ENCODE measurements around the gene FBXW10B.

DNA sequence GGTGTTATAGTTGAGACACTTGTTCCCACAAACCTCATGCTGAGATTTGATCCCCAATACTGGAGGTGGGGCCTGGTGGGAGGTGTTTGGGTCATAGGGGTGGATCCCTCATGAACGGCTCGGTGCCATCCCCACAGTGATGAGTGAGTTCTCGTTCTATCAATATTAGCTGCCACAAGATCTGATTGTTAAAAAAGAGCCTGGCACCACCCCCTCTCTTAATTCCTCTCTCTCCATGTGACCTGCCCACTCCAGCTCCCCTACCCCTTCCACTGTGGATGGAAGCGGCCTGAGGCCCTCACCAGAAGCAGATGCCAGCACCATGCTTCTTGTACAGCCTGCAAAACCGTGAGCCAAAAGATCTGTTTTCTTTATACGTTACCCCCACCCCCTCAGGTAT lies 33.5 kb upstream of the FBXW10B start:
- TF ChIP-seq, protein P1, sequence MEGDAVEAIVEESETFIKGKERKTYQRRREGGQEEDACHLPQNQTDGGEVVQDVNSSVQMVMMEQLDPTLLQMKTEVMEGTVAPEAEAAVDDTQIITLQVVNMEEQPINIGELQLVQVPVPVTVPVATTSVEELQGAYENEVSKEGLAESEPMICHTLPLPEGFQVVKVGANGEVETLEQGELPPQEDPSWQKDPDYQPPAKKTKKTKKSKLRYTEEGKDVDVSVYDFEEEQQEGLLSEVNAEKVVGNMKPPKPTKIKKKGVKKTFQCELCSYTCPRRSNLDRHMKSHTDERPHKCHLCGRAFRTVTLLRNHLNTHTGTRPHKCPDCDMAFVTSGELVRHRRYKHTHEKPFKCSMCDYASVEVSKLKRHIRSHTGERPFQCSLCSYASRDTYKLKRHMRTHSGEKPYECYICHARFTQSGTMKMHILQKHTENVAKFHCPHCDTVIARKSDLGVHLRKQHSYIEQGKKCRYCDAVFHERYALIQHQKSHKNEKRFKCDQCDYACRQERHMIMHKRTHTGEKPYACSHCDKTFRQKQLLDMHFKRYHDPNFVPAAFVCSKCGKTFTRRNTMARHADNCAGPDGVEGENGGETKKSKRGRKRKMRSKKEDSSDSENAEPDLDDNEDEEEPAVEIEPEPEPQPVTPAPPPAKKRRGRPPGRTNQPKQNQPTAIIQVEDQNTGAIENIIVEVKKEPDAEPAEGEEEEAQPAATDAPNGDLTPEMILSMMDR (IDR thresholded peaks at IDR 0.05), result no peak
- TF ChIP-seq POLR2A (IDR thresholded peaks at IDR 0.05) (no peak), POLR2AphosphoS5 (IDR thresholded peaks at IDR 0.05) (no peak)

All from upper lobe of left lung (tissue), 4 donors.